IMR-90 (cell line): ENCODE measurements around the gene PLCB3. TPM values are rescaled to one million over a fixed set of nuclear protein-coding genes. Genes with fewer than 3 reads are reported as not detected.

Source experiments
- ATAC-seq: fragments of 200-7000 bp; cut with Tn5 transposase; 2 replicates; pipeline ENCODE4 v1.9.1; 2020; ENCODE audit warnings: low read depth, mild to moderate bottlenecking, moderate library complexity
- BruUV-seq: library from RNA; stranded (reverse); fragments of 400-500 nt; replicated peaks from 2 replicates; lab custom pipeline; 2021; lab: Mats Ljungman, UMichigan
- CTCF ChIA-PET: fragments of 300-600 bp; formaldehyde crosslinking; extraction: SDS; loops from one replicate; lab custom pipeline; 2021; ENCODE audit warnings: antibody characterized with exemption; lab: Yijun Ruan, JAX
- POLR2A ChIA-PET: fragments of 300-600 bp; sonication (Branson Sonifier 250); formaldehyde crosslinking; loops from one replicate; lab custom pipeline; 2022; ENCODE audit warnings: antibody characterized with exemption; ENCODE audit not compliant: unreplicated experiment; lab: Charles Lee
- DNase-seq: peaks from one replicate; pipeline ENCODE4 v3.0.0; 2013
- H2AFZ ChIP-seq: replicated peaks from 2 replicates; pipeline ENCODE3; 2013; ENCODE audit warnings: low read length, mild to moderate bottlenecking; ENCODE audit not compliant: poor library complexity
- H2AK5ac ChIP-seq: 2 replicates; pipeline ENCODE4 v1.6.1; 2013; ENCODE audit warnings: low read depth, low read length, inconsistent platforms
- H2AK9ac ChIP-seq: replicated peaks from 2 replicates; pipeline ENCODE3; 2013; ENCODE audit warnings: mild to moderate bottlenecking, low read depth, low read length, moderate library complexity; ENCODE audit not compliant: poor library complexity
- H2BK120ac ChIP-seq: 2 replicates; pipeline ENCODE4 v1.6.1; 2013; ENCODE audit warnings: low read depth, low read length, inconsistent platforms
- H2BK15ac ChIP-seq: 3 replicates; pipeline ENCODE4 v1.6.1; 2013; ENCODE audit warnings: low read depth, low read length, inconsistent platforms
- H2BK20ac ChIP-seq: 2 replicates; pipeline ENCODE4 v1.6.1; 2013; ENCODE audit warnings: low read depth, mild to moderate bottlenecking, inconsistent platforms, low read length, moderate library complexity
- H2BK5ac ChIP-seq: 2 replicates; pipeline ENCODE4 v1.6.1; 2013; ENCODE audit warnings: mild to moderate bottlenecking, low read depth, low read length, inconsistent platforms; ENCODE audit not compliant: poor library complexity, severe bottlenecking
- H3K14ac ChIP-seq: replicated peaks from 2 replicates; pipeline ENCODE4 v1.6.1; 2013; ENCODE audit warnings: low read depth, low read length, inconsistent platforms
- H3K18ac ChIP-seq: 2 replicates; pipeline ENCODE4 v1.6.1; 2013; ENCODE audit warnings: low read depth, low read length, control low read depth
- H3K23ac ChIP-seq: 2 replicates; pipeline ENCODE4 v1.6.1; 2013; ENCODE audit warnings: low read depth, low read length, inconsistent platforms
- H3K27ac ChIP-seq: 2 replicates; pipeline ENCODE4 v1.5.1; 2013; ENCODE audit warnings: mild to moderate bottlenecking, control low read depth, low read length; ENCODE audit not compliant: insufficient read depth
- H3K27me3 ChIP-seq: 2 replicates; pipeline ENCODE4 v1.6.1; 2013; ENCODE audit warnings: low read length; ENCODE audit not compliant: control insufficient read depth, insufficient read depth
- H3K36me3 ChIP-seq: 2 replicates; pipeline ENCODE4 v1.6.1; 2013; ENCODE audit warnings: low read length, mixed read lengths; ENCODE audit not compliant: control insufficient read depth, insufficient read depth
- H3K4ac ChIP-seq: 2 replicates; pipeline ENCODE4 v1.6.1; 2013; ENCODE audit warnings: low read depth, low read length, inconsistent platforms
- H3K4me1 ChIP-seq: 2 replicates; pipeline ENCODE4 v1.6.1; 2013; ENCODE audit warnings: low read length, mixed read lengths; ENCODE audit not compliant: control insufficient read depth, insufficient read depth
- H3K4me2 ChIP-seq: 2 replicates; pipeline ENCODE4 v1.6.1; 2013; ENCODE audit warnings: low read depth, mild to moderate bottlenecking, control low read depth, low read length, moderate library complexity
- H3K4me3 ChIP-seq: 2 replicates; pipeline ENCODE4 v1.5.1; 2013; ENCODE audit warnings: low read depth, mild to moderate bottlenecking, control low read depth, low read length, moderate library complexity; ENCODE audit not compliant: insufficient read depth
- H3K56ac ChIP-seq: 2 replicates; pipeline ENCODE4 v1.6.1; 2013; ENCODE audit warnings: low read length, inconsistent platforms; ENCODE audit not compliant: insufficient read depth; ENCODE audit errors: extremely low read depth
- H3K79me1 ChIP-seq, 2 experiments: 2 replicates each; pipeline ENCODE4 v1.6.1; 2013; ENCODE audit warnings: low read length in 2 of 2, inconsistent platforms in 1 of 2, low read depth in 1 of 2
- H3K9ac ChIP-seq: 2 replicates; pipeline ENCODE4 v1.6.1; 2013; ENCODE audit warnings: low read depth, low read length, control low read depth
- H3K9me1 ChIP-seq: 2 replicates; pipeline ENCODE4 v1.6.1; 2013; ENCODE audit warnings: low read length, inconsistent platforms; ENCODE audit not compliant: insufficient read depth
- H3K9me3 ChIP-seq: 2 replicates; pipeline ENCODE4 v1.6.1; 2013; ENCODE audit warnings: low read length; ENCODE audit not compliant: control insufficient read depth, insufficient read depth
- H4K20me1 ChIP-seq: 2 replicates; pipeline ENCODE4 v1.6.1; 2013; ENCODE audit warnings: low read length, inconsistent platforms; ENCODE audit not compliant: insufficient read depth
- H4K5ac ChIP-seq: 2 replicates; pipeline ENCODE4 v1.6.1; 2013; ENCODE audit warnings: mild to moderate bottlenecking, low read depth, low read length, control low read depth
- H4K8ac ChIP-seq, 2 experiments: 2 replicates each; pipeline ENCODE4 v1.6.1; 2013; ENCODE audit warnings: low read depth in 2 of 2, low read length in 2 of 2, control low read depth in 1 of 2, inconsistent platforms in 1 of 2
- H4K91ac ChIP-seq: 2 replicates; pipeline ENCODE4 v1.6.1; 2013; ENCODE audit warnings: low read depth, low read length, inconsistent platforms; ENCODE audit not compliant: insufficient read depth
- BHLHE40 ChIP-seq: fragments of 150-350 bp; IDR thresholded peaks from 2 replicates; pipeline ENCODE4 v1.6.1; 2016; ENCODE audit warnings: mild to moderate bottlenecking, low read depth, low read length
- CHD1 ChIP-seq: IDR thresholded peaks from 2 replicates; pipeline ENCODE4 v1.6.1; 2012; ENCODE audit warnings: low read depth, low read length, improper control_type of control experiment
- CTCF ChIP-seq: conservative IDR thresholded peaks from 2 replicates; pipeline ENCODE4 v1.5.1; 2012; ENCODE audit warnings: mild to moderate bottlenecking, low read depth, low read length, improper control_type of control experiment
- FOS ChIP-seq: fragments of 150-350 bp; IDR thresholded peaks from 2 replicates; pipeline ENCODE4 v1.6.1; 2016; ENCODE audit warnings: low read depth, low read length
- MAFK ChIP-seq: IDR thresholded peaks from 2 replicates; pipeline ENCODE4 v1.6.1; 2012; ENCODE audit warnings: low read depth, low read length, improper control_type of control experiment
- MXI1 ChIP-seq: IDR thresholded peaks from 2 replicates; pipeline ENCODE4 v1.6.1; 2012; ENCODE audit warnings: low read depth, mild to moderate bottlenecking, low read length, moderate library complexity, borderline replicate concordance
- NFE2L2 ChIP-seq: fragments of 150-350 bp; IDR thresholded peaks from 2 replicates; pipeline ENCODE4 v1.6.1; 2016; ENCODE audit warnings: low read depth, mild to moderate bottlenecking, low read length
- POLR2A ChIP-seq: IDR thresholded peaks from 2 replicates; pipeline ENCODE4 v1.6.1; 2012; ENCODE audit warnings: mild to moderate bottlenecking, low read depth, low read length
- RCOR1 ChIP-seq: IDR thresholded peaks from 2 replicates; pipeline ENCODE4 v1.6.1; 2012; ENCODE audit warnings: mild to moderate bottlenecking, low read length, improper control_type of control experiment; ENCODE audit not compliant: insufficient replicate concordance
- RFX5 ChIP-seq: IDR thresholded peaks from 2 replicates; pipeline ENCODE4 v1.8.0; 2012; ENCODE audit warnings: low read depth, mild to moderate bottlenecking, low read length, moderate library complexity
- WGBS, 2 experiments: methylation state at CpG; one replicate each; pipeline versions ENCODE4 v1.1.5 to v1.1.7; 2013; ENCODE audit warnings: missing lambda C conversion rate in 2 of 2; ENCODE audit not compliant: insufficient read length in 1 of 2; ENCODE audit errors: extremely low coverage in 2 of 2; 5-methylcytosine and 5-hydroxymethylcytosine counted together
- dilution Hi-C: fragments of 300-500 bp; cut with HindIII; formaldehyde crosslinking; loops from one replicate; pipeline ENCODE4 v1.14.3; 2018; ENCODE audit warnings: low sequenced_read_pairs; ENCODE audit not compliant: unreplicated experiment
- in situ Hi-C: fragments of 300-500 bp; cut with MboI; formaldehyde crosslinking; loops from 3 replicates; pipeline ENCODE4 v1.14.3; 2019; ENCODE audit warnings: low sequenced_read_pairs, inconsistent platforms, mixed read lengths
- intact Hi-C: fragments of 100-400 bp; cut with micrococcal nuclease; formaldehyde crosslinking; loops from 2 replicates; pipeline ENCODE4 v1.10.0; 2022
- polyA plus RNA-seq, 3 experiments: library from polyadenylated mRNA; depleted of rRNA; stranded (reverse); fragments of >200 nt; gene quantifications; 2 replicates each; pipeline ENCODE4 v1.2.3, GENCODE V29; 2012; ENCODE audit warnings: low replicate concordance in 1 of 3
- total RNA-seq: library from RNA; depleted of rRNA; stranded (reverse); fragments of >200 nt; gene quantifications from 2 replicates; pipeline ENCODE4 v1.2.3, GENCODE V29; 2012
- TF ChIP-seq, protein P1 (sequence below): fragments of 150-350 bp; IDR thresholded peaks from 2 replicates; pipeline ENCODE4 v1.6.1; 2017; ENCODE audit warnings: mild to moderate bottlenecking, antibody characterized with exemption, low read length, low read depth
- TF ChIP-seq, protein P2 (sequence below): fragments of 150-350 bp; IDR thresholded peaks from 2 replicates; pipeline ENCODE4 v1.6.1; 2016; ENCODE audit warnings: low read depth, mild to moderate bottlenecking, low read length, moderate library complexity, borderline replicate concordance

The PLCB3 gene
- total and polyA plus RNA-seq, 2 of the 4 experiments (the other 2 are of a cell fraction) = 23.9 to 24.9 TPM

DNA sequence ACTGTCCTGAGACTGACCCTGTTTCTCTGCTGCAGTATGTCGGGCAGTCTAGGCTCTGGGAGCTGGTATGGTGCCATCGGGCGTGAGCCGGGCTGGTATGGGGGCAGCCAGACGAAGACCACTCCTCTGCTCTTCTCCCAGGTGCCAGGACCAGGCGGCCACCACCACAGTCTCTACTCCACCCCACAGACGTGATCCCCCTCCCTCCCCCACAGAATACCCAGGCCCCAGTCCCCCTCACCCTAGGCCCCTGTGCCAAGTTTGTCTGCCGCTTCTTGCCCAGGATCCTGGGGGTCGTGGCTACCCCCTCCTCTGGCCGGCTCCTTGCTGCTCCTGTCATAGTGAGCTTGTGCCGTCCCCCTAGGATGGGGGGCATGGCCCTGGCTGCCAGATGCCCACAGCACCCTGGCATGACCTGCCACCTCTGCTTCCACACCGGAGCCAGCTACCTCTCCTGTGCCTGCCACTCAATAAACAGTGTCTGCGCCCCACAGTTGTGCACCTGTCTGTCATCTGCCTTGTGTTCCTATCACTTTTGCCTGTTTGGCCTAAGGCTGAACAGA is 37.8 kb downstream of the PLCB3 start:
- Histone ChIP-seq H3K9ac (no peak overlapping the region), H3K9me3 (no peaks in the 10 kb centered on the region), H4K8ac (no peak overlapping the region), H3K79me1 (peaks cover 6 to 17% of the 10 kb centered on the region in 2 experiments; a peak in 3 of 4 replicates), H2BK15ac (no peak overlapping the region), H3K4me2 (no peak overlapping the region), H4K5ac (no peak overlapping the region), H3K9me1 (no peaks in the 10 kb centered on the region; the same call in 1 of the 2 replicates), H4K91ac (no peak overlapping the region), H3K56ac (no peak overlapping the region), H3K27me3 (peaks cover 41% of the 10 kb centered on the region), H3K14ac (no peak overlapping the region), H2AK9ac (no peak overlapping the region), H3K18ac (no peak overlapping the region), H3K23ac (no peak overlapping the region), H2BK120ac (no peak overlapping the region), H3K36me3 (no peaks in the 10 kb centered on the region), H2AFZ (no peak overlapping the region), H4K20me1 (peaks cover 5% of the 10 kb centered on the region; the same call in 1 of the 2 replicates), H3K4me1 (peaks cover 7% of the 10 kb centered on the region), H3K27ac (no peak overlapping the region), H2BK5ac (no peak overlapping the region), H2AK5ac (no peak overlapping the region), H3K4me3 (no peak overlapping the region), H3K4ac (no peak overlapping the region), H2BK20ac (no peak overlapping the region)
- POLR2A ChIA-PET = no interaction called here
- DNase-seq = no peak
- intact Hi-C loops = no loop called here
- CTCF ChIA-PET = no interaction called here
- WGBS, 2 experiments = 80% methylated on average over 7 of the region's 13 CpGs; no CpG with 5 or more reads in 1 of the 2 experiments
- ATAC-seq = no peak
- TF ChIP-seq MXI1 = no peak
- TF ChIP-seq CHD1 = no peak
- no peak for TF ChIP-seq POLR2A
- no peak for TF ChIP-seq NFE2L2
- TF ChIP-seq, protein P1, sequence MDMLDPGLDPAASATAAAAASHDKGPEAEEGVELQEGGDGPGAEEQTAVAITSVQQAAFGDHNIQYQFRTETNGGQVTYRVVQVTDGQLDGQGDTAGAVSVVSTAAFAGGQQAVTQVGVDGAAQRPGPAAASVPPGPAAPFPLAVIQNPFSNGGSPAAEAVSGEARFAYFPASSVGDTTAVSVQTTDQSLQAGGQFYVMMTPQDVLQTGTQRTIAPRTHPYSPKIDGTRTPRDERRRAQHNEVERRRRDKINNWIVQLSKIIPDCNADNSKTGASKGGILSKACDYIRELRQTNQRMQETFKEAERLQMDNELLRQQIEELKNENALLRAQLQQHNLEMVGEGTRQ = no peak
- no peak for TF ChIP-seq FOS
- TF ChIP-seq, protein P2, sequence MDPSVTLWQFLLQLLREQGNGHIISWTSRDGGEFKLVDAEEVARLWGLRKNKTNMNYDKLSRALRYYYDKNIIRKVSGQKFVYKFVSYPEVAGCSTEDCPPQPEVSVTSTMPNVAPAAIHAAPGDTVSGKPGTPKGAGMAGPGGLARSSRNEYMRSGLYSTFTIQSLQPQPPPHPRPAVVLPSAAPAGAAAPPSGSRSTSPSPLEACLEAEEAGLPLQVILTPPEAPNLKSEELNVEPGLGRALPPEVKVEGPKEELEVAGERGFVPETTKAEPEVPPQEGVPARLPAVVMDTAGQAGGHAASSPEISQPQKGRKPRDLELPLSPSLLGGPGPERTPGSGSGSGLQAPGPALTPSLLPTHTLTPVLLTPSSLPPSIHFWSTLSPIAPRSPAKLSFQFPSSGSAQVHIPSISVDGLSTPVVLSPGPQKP = no peak
- no peak for TF ChIP-seq CTCF
- no peak for TF ChIP-seq RCOR1
- no peak for TF ChIP-seq RFX5
- no peak for TF ChIP-seq MAFK
- no peak for TF ChIP-seq BHLHE40
- dilution Hi-C loops = no loop called here
- BruUV-seq = no TSS peak
- in situ Hi-C loops = no loop called here
